Adrenal gland (tissue), 5 donors: ENCODE data around the gene IL1RAPL2.

Source experiments
- CTCF ChIP-seq, 6 experiments: fragments of 450-650 bp in 4 of 6; fragments of 200-600 bp in 2 of 6; sonication (generic) in 1 of 6; IDR thresholded peaks; 1 replicate in 5 of 6; 2 replicates in 1 of 6; pipeline versions ENCODE4 v1.5.1 to v1.8.0; 2016 to 2021; ENCODE audit warnings: antibody characterized with exemption in 6 of 6, mild to moderate bottlenecking in 2 of 6, moderate library complexity in 1 of 6
- POLR2A ChIP-seq, 2 donors: fragments of 450-650 bp; IDR thresholded peaks; one replicate each; pipeline ENCODE4 v1.6.1; 2017; ENCODE audit warnings: antibody characterized with exemption in 2 of 2, mild to moderate bottlenecking in 2 of 2, moderate library complexity in 1 of 2
- donor health status: DM: no; HTN: no; CAD: no.

- no peak for TF ChIP-seq CTCF (IDR thresholded peaks at IDR 0.05)
- no peak for TF ChIP-seq POLR2A (IDR thresholded peaks at IDR 0.05)
These were observed 645.1 kb downstream of the IL1RAPL2 start for GRCh38 chrX:105211066-105211575.
